Hematopoietic multipotent progenitor cell treated with erythropoietin and hydrocortisone succinate and interleukin-3 and kit ligand, for 4 days (in vitro differentiated cells): ENCODE data around the gene SZT2.
A peak's percentile ranks its signal among the peaks of the same experiment; 100 is the strongest.
"Not testable (repeated sequence)": the region's sequence is repeated elsewhere in the genome, so short reads cannot be mapped to it uniquely, and the experiment has no call there.

Source experiments
- DNase-seq: peaks from one replicate; pipeline ENCODE4 v3.0.0-alpha.2; 2015

SZT2 gene

DNA sequence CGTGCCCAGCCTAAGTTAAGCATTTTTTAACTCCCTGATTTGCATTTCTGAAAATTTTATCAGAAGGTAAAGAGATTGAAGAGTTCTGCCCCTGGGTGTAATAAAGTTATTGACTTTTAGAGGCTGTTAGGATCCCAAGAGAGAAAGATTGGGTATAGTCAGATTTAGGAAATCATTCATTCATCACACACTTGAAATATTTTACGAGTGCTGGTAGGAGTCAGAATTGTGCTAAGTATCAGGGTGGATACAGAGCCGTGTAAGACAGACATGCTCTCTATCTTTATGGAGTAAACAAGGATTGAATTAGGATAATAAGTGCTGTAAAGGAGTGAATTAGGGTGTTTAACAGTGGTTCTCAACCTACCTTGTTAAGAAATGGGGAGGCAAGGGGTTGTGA, 3.0 kb downstream of the SZT2 start:
- no peak for DNase-seq

DNA sequence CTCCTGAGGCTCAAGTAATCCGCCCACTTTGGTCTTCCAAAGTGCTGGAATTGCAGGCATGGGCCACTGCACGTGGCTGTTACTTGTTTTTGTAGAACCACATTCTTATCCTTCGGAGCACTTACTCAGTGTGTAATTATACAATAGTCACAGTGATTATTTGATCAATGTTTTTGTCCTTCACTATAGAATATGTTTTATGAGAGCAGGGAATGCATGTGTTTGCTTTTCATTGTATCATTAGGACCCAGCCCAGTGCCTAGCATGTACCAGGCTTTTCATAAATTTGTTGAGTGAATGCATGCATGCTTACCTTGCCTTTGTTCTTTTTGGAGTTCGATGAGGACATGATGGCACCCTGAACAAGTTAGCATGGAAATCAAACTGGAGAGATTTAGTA, 5.8 kb downstream of the SZT2 start:
- DNase-seq: no peak

GRCh38 chr1:43396059-43396458, 6.4 kb downstream of the SZT2 start:
- no peak for DNase-seq

DNA sequence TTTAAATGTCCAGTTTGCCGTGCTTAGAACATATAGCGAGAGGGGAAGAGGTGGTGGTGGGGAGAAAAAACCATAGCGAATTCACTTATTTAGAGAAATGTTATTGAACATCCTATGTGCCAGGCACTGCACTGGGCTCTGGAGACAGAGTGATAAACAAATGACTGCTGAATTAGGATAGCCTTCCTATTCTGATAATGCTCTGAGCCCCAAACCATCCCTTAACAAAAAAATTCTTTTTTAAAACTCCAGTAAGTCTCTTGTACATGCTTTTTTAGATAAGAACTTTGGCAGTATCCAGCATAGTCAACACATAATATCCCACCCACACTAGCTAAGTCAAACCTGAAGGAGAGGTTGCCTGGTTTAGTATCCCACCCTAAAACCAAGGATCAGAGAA, 8.5 kb downstream of the SZT2 start:
- peak; percentile 58 for DNase-seq

DNA sequence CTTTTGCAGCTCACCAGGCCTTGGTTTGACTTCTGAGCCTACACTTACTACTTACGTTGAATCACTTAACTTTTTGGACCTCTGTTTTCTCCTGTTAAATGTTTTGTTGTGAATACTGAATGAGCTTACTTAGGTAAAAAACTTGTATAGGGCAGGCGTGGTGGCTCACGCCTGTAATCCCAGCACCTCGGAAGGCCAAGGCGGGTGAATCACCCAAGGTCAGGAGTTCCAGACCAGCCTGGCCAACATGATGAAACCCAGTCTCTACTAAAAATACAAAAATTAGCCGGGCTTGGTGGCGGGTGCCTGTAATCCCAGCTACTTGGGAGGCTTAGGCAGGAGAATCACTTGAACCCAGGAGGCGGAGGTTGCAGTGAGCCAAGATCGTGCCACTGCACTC, 10.7 kb downstream of the SZT2 start:
- DNase-seq: not testable (repeated sequence)

DNA sequence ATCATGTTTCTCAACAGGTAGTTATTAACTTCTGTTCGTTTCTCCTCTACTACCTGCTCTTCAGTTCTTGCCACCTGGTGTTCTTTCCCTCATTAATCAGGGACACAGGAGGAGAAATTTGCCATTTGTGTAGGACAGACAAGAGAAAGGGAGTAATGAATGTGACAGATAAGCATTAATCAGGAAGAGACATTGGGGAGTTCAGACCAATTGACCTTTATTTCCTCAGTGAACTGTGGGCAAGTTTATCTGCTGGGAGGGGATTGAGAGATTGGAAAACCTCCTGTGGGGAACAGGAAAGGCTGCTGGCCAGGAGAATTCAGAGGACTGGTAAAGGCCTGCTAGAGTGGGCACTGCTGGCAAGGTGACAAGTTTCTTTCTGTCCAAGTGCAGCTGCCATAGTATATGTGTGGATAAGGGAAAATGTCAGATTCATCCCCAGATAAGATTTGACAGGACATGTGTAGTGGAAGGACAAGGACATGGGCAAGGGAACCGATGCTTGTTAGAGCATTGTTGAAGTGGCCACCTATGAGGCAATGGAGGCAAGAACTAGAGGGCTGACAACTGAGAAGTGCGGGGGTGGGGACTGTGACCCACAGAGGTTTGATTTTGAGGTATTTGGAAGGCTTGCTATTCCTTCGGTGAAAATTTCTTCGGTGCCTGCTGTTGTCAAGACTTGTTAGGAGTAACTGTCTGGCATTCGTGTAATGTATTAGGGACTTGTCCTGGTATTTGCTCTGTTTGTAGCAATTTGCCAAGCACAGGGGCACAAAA, 12.6 kb downstream of the SZT2 start:
- DNase-seq: peak; percentile 30

GRCh38 chr1:43404353-43404752, 14.7 kb downstream of the SZT2 start:
- no peak for DNase-seq

DNA sequence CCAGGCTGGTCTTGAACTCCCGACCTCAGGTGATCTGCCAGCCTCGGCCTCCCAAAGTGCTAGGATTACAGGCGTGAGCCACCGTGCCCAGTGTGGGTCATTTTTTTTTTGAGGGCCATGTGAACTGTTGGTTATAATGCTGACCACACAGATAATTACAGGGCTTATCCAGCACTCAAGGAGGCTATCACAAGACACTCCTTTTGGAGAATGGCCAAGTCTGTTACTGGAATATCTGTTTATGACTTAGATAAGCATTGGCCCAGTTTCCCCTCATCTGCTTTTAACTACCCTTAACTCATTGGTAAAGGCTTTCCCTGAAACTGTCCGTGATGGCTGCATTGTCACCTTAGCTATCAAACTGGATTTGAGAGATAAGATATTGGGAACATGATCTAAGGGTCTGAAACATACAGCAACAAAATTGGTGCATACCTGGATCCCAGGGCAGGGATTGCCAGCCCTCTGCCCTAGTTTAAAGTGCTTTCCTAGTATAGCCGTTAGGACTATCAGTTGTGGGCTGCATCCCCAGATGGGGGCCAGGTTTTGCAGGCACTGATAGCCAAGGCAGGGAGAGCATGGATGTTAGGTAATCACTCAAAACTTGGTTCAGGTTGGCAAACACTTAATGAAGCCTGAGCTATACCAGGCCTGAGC, 15.6 kb downstream of the SZT2 start:
- DNase-seq: peak; percentile 95

- DNase-seq: no peak
Observed at GRCh38 chr1:43405876-43406234, 16.2 kb downstream of the SZT2 start.

- no peak for DNase-seq
Observed at GRCh38 chr1:43410571-43410970, 20.9 kb downstream of the SZT2 start.

DNA sequence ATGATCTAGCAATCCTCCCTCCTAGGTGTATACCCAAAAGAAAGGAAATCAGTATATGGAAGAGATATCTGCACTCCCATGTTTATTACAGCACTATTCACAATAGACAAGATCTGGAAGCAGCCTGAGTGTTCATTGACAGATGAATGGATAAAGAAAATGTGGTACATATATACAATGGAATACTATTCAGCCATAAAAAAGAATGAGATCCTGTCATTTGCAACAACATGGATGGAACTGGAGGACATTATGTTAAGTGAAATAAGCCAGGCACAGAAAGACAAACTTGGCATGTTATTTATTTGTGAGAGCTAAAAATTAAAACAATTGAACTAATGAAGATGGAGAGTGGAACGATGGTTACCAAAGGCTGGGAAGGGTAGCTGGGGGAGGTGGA, 23.7 kb downstream of the SZT2 start:
- not testable (repeated sequence) for DNase-seq

DNA sequence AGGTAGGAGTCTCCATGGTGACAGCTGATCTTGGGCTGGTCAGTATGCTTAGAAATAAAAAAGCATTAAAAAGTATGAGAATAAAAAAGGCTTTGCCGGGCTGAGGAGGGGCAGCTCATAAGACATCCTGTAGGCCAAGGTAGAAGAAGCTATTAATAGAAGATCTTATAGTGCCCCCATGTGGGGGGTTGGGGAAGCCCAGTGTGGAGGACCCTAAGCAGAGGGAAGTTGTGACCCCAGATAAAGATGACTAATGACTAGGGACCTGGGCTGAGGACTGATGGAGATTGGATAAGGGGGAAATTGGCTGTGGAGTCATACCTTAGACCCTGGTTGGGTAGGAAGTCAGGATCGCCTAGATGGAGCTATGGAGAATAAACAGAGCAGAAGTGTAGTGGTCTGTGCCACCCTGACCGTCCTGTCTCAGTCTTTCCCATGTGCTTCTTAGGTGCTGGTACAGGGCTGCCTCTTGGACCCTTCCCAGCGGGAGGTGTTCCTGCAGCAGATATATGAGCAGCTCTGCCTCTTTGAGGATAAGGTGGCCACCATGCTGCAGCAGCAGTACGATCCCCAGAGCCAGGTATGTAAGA, 25.0 kb downstream of the SZT2 start:
- peak; percentile 91 for DNase-seq

GRCh38 chr1:43415901-43416300, 26.2 kb downstream of the SZT2 start:
- DNase-seq: no peak

DNA sequence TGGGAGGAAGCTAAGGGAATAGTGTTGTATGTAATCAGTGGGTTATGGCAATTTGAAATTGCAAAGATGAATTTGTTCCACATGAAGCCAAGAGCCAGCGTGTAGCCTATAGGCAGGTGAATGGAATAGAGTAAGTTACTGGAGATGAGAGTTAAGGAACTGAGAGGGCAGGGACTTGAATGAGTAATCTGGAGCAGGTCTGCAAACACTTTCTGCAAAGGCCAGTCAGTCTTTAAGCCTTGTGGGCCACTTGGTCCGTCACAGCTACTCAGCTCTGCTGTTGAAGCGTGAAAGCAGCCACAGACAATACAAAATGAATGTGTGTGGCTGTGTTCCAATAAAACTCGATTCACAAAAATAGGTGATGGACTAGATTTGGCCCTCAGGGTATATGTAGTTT, 29.2 kb downstream of the SZT2 start:
- DNase-seq: no peak

- no peak for DNase-seq
Observed at GRCh38 chr1:43419627-43420425, 30.1 kb downstream of the SZT2 start.

DNA sequence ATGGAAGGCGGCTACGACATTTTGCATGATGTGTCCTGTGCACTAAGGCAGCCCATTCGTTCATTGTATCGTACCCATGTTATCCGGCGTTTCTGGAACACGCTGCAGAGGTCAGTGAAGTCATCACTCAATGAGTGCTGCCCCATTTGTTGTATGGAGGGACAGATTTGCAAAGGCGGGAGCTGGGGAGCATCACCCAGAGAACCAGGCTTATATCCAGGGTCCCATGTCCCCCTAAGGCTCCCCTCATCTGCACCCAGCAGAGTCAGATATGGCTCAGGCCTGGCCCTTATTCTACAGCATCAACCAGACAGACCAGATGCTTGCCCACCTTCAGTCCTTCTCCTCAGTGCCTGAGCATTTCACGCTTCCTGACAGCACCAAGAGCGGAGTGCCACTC, 31.2 kb downstream of the SZT2 start:
- DNase-seq: no peak

- DNase-seq: no peak
Observed at GRCh38 chr1:43421396-43421795, 31.7 kb downstream of the SZT2 start.

- DNase-seq: no peak
Observed at GRCh38 chr1:43421976-43422750, 32.5 kb downstream of the SZT2 start.

GRCh38 chr1:43422995-43423671, 33.4 kb downstream of the SZT2 start:
- no peak for DNase-seq

DNA sequence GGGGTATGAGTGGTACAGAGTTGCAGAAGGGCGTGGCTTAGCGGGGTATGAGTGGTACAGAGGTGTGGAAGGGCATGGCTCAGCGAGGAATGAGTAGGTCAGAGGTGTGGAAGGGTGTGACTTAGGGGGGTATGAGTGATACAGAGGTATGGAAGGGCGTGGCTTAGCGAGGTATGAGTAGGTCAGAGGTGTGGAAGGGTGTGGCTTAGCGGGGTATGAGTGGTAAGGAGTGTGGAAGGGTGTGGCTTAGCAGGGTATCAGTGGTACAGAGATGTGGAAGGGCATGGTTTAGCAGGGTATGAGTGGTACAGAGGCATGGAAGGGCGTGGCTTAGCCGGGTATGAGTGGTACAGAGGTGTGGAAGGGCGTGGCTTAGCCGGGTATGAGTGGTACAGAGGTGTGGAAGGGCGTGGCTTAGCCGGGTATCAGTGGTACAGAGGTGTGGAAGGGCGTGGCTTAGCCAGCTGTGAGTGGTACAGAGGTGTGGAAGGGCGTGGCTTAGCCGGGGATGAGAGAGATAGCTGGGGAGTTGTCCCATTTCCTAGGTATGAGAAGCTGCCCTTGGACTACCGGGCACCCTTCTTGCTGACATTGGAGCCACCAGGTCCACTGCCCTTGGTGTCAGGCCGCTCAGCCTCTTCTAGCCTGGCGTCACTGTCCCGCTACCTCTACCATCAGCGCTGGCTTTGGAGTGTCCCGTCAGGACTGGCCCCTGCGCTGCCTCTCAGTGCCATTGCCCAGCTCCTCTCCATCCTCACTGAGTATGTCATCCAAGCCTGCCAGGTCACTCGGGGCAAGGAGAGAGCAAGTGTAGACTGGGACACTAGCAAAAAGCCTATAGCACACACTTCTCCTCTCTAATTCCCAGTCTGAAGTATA, 34.2 kb downstream of the SZT2 start:
- DNase-seq: peak; percentile 13

GRCh38 chr1:43425045-43425444, 35.3 kb downstream of the SZT2 start:
- DNase-seq: no peak
